GM13977 (cell line): Measurements from ENCODE around the gene COL4A4.
"Not testable (repeated sequence)": the region's sequence is repeated elsewhere in the genome, so short reads cannot be mapped to it uniquely, and the experiment has no call there.

Experiments
- DNase-seq: peaks from one replicate; pipeline ENCODE4 v3.0.0; 2012; ENCODE audit warnings: low spot score
- in situ Hi-C: fragments of 300-500 bp; cut with MboI; formaldehyde crosslinking; loops from one replicate; pipeline ENCODE4 v1.12.0; 2022; ENCODE audit warnings: low sequenced_read_pairs, low pct_unique_long_range_greater_than_20kb, mixed read lengths, inconsistent platforms; ENCODE audit not compliant: unreplicated experiment
- TF ChIP-seq, protein P1 (sequence below): IDR thresholded peaks from 2 replicates; pipeline ENCODE4 v1.5.1; 2012; ENCODE audit warnings: mild to moderate bottlenecking, control low read depth; ENCODE audit not compliant: insufficient read depth; ENCODE audit errors: extremely low read depth, missing control alignments

COL4A4 gene

DNA sequence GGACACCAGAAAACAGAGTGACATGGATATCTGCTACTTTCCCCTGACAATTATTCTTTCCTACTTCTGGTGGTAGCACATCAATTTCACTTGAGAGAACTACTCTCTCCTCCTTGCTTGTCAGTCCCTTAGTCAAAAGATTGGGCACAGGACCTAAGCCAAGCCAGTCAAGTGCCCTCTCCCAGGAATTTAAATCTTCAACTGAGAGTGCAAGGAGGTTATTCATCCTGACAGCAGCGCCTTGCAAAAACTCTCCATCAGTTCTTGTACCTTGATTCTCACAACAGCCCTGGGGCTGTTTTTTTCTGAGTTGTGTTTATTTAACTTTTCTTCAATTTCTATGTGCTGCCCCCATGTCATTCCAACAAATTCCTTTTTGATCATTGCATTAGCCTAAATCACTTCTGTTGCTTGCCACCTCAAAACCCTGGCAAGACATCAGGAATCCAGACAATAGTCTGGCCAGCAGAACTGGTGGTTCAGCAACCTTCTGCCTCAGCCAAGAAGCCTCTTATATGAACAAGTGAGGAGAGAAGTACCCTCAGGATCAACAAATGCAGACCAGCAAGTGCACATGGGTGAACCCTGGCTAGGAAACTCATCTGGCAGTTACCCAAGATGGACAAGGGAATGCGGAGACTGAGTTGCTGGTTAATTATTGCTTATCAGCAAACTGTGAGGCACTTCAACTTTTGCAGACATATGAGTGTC lies 19.8 kb upstream of the COL4A4 start:
- no peak for DNase-seq
- in situ Hi-C loops = no loop called here
- TF ChIP-seq, protein P1, sequence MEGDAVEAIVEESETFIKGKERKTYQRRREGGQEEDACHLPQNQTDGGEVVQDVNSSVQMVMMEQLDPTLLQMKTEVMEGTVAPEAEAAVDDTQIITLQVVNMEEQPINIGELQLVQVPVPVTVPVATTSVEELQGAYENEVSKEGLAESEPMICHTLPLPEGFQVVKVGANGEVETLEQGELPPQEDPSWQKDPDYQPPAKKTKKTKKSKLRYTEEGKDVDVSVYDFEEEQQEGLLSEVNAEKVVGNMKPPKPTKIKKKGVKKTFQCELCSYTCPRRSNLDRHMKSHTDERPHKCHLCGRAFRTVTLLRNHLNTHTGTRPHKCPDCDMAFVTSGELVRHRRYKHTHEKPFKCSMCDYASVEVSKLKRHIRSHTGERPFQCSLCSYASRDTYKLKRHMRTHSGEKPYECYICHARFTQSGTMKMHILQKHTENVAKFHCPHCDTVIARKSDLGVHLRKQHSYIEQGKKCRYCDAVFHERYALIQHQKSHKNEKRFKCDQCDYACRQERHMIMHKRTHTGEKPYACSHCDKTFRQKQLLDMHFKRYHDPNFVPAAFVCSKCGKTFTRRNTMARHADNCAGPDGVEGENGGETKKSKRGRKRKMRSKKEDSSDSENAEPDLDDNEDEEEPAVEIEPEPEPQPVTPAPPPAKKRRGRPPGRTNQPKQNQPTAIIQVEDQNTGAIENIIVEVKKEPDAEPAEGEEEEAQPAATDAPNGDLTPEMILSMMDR = no peak

DNA sequence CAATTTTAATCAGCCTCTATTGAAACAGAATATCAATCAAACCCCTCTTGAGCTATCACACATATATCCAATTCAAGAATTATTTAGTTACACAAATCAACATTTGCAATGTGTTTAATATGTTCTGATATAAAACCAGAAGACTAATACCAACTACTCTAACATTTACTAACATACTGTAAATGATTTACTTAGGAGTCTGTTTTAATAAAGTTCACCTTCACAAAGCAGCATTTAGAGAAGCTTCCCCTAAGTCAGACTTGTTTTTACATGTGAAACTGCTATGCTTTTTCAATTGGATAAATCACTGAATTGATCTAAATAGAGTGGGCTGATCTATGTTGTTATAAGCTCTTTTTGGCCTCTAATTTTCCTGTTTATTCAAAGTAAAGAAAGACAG lies 18.8 kb upstream of the COL4A4 start:
- DNase-seq = no peak
- in situ Hi-C loops = no loop called here
- TF ChIP-seq, protein P1 = no peak

DNA sequence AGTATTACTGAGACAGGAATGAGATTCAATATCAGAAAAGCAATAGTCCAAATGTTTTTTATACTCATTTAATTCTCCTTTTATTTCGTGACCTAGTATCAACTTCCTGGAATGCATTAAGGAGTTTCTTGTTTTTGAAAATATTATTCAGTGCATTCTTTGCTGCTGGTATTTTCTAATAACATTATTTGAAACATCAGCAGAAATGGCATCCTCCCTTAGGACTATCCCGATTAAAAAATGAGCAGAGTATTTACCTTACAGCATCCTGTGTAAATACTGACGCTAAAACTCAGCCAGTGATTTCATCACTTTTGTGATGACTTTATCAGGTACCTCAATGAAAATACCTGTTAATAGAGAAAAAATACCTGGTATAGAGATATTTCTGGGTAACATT lies 16.8 kb upstream of the COL4A4 start:
- TF ChIP-seq, protein P1 = no peak
- in situ Hi-C loops = no loop called here
- no peak for DNase-seq

DNA sequence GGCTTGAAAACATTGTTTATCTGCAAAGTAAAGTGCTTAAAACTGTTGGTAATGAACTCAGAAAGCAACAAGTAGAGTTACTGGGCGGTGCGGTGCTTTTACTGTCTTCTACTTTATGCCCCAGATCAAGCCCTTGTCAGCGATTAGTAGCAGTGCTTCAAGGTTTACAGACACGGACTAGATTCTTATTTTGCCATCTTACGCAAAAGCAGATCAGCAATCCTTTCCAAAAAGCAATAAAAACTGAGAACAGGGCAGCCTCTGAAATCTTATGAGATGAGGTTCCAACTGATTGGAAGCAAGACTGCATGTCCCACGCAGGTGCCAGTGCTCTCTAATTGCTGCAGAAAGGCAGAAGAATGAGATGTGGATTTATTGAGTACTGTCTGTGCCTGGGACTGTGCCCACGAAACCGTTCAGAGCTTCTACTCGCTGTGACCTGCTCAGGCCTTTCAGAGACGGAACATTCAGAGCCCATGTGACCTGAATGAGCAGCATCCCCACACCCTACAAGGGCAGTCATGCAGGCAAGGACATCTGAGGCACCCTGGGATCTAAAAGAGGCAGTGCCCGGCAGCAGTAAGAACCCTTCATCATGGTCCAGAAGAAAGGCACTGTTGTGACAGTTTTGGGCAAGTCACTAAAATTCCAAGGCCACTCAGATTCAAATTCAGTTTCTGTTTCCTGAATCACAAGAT lies 16.1 kb upstream of the COL4A4 start:
- DNase-seq = no peak
- in situ Hi-C loops = no loop called here
- TF ChIP-seq, protein P1 = no peak

DNA sequence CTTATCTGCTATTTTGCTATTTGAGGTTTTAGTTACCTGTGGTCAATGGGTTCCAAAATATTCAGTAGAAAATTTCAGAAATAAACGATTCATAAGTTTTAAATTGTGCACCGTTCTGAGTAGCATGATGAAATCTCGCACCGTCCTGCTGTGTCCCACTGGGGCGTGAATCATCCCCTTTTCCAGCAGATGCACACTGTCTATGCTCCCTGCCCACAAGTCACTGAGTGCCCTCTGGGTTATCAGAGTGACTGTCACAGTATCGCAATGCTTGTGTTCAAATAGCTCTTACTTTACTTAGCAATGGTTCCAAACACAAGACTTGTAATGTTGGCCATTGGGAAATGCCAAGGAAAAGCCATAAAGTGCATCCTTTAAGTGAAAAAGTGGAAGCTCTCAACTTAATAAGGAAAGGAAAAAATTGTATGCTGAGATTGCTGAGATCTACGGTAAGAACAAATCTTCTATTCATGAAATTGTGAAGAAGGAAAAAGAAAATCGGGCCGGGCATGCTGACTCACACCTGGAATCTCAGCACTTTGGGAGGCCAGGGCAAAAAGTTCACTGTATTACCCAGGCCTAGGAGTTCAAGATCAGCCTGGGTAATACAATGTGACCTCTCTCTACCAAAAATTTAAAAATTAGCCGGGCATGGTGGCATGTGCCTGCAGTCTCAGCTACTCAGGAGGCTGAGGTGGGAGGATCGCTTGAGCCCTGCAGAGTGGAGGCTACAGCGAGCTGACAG lies 13.8 kb upstream of the COL4A4 start:
- in situ Hi-C loops = no loop called here
- no peak for DNase-seq
- TF ChIP-seq, protein P1 = no peak

DNA sequence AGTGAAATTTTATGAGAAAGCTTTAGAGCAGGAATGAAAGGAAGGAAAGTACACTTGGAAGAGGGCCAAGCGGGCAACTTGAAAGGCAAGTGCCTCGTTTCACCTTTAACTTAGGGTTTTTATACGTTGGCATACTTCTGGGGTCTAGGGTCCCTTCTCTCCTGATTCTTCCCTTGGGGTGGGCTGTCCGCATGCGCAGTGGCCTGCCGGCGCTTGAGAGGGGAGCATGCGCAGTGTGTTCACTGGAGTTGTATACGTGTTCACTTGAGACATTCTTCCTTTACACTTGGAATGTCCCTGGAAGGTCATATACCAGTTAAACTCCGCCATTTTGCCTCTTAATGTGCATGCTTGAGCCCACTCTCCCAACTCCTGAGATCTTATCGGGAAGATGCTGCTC lies 7.8 kb upstream of the COL4A4 start:
- DNase-seq, in situ Hi-C loops: not testable (repeated sequence)

DNA sequence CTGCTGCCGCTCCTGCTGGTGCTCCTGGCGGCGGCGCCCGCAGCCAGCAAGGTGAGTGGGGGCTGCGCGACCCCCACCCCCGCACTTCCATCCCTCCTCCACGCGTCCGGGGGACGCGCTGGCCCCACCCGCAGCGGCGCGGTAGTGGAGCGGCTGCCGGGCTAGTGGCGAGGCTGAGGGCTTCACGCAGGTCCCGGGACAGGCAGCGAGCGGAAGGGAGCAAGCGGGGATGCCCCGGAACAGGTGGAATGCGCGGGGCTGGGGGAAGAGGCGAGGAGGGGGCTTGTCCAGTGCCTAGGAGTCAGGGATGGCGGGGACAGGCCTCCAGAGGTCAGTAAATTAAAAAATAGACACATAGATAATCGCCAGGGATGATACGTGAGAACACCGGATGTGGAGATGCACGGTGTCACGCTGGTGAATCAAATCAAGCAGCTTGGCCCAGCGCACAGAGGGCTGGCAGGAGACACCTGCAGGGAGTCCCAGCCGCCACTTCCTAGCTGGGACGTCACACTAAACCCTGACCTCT lies 822 bp upstream of the COL4A4 start:
- peak; percentile 69 for DNase-seq
- in situ Hi-C loops = no loop called here
- TF ChIP-seq, protein P1 = no peak
